ENCODE results near the gene ZDHHC14.
A peak's percentile ranks its signal among the peaks of the same experiment; 100 is the strongest.

The ZDHHC14 gene

DNA sequence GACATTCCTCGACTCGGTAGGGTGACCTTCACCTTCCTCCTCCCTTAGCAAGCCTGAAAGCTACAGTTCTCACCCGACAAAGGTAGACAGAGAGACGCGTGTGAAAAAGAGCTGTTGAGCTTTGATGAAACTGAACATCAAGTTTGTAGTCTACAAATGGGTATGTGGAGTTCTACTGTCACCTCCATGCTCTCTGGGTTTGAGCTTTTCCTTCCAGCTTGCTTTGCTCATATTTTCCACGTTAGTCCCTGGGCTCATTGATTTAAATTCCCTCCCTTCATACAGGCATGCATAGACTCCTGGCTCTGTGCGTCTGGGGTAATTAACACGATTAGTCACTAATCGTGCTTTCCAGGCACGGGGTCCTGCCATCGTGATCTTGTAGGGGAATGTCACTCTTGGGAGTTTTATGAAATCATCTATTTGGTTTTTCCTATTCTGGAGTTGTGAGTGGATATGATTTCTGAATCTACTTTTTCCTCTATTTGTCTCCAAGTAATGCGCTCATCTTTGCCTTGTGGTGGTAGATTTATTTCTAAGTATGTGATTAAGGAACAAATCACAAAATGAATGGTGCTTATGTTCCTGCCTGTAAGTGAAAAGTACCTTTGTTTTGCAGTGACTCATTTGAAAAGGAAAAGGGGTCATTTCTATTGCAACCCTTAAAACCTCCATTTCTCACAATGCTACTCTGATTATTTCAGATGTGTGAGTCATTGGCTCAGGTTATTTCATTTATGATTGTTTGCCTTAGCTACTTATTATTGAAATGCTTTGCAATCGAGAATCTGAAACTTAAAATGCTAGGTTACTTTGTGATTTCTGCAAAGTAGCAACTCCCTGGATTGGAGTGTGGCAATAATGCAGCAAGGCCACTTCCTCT, 154.6 kb downstream of the ZDHHC14 start:
- TF ChIP-seq, protein P1, sequence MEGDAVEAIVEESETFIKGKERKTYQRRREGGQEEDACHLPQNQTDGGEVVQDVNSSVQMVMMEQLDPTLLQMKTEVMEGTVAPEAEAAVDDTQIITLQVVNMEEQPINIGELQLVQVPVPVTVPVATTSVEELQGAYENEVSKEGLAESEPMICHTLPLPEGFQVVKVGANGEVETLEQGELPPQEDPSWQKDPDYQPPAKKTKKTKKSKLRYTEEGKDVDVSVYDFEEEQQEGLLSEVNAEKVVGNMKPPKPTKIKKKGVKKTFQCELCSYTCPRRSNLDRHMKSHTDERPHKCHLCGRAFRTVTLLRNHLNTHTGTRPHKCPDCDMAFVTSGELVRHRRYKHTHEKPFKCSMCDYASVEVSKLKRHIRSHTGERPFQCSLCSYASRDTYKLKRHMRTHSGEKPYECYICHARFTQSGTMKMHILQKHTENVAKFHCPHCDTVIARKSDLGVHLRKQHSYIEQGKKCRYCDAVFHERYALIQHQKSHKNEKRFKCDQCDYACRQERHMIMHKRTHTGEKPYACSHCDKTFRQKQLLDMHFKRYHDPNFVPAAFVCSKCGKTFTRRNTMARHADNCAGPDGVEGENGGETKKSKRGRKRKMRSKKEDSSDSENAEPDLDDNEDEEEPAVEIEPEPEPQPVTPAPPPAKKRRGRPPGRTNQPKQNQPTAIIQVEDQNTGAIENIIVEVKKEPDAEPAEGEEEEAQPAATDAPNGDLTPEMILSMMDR (IDR thresholded peaks at IDR 0.05; ENCODE audit: insufficient read depth, low read depth, low read length, missing control alignments): no peak
- no peak overlapping the region for H3K4me3 ChIP-seq (ENCODE audit: low read depth, low read length)
- peak; percentile 84 for DNase-seq (ENCODE audit: low read depth)

DNA sequence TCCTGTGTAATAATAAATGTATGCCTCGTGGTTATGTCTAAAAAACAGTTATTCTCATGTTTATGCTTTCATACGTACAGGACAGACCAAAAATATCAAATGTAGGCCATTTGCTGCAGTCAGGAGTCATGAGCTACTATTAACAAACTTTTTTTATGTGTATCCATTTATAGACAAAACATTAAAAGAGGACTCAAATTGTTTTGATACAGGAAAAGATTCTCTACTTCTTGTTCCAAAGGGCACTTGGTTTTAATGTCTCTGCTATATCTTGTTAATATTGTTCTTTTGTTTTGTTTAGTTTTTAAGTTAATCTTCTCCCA, 155.2 kb downstream of the ZDHHC14 start:
- TF ChIP-seq, protein P1 (IDR thresholded peaks at IDR 0.05; ENCODE audit: insufficient read depth, low read depth, low read length, missing control alignments): no peak
- no peak overlapping the region for H3K4me3 ChIP-seq (ENCODE audit: low read depth, low read length)
- no peak for DNase-seq (ENCODE audit: low read depth)

DNA sequence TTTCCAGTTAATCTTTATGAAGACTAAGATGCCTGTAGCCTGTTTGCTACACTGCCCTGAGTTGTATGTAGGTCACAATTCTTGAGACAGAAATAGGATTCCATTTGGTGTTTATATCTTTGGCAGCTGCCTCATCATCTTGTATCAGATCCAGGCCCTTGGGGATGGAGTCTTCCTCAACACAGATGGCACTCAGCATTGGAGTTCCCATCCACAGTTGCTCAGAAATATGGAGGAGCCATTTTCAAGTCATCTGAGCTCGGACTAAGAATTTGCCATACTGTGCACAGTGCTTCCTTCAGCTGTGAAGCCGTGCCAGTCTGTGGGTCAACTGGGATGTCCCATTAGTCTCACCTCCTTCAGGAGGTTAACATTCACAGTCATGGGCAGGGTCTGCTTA, 156.6 kb downstream of the ZDHHC14 start:
- no peak overlapping the region for H3K4me3 ChIP-seq (ENCODE audit: low read depth, low read length)
- DNase-seq (ENCODE audit: low read depth): no peak

DNA sequence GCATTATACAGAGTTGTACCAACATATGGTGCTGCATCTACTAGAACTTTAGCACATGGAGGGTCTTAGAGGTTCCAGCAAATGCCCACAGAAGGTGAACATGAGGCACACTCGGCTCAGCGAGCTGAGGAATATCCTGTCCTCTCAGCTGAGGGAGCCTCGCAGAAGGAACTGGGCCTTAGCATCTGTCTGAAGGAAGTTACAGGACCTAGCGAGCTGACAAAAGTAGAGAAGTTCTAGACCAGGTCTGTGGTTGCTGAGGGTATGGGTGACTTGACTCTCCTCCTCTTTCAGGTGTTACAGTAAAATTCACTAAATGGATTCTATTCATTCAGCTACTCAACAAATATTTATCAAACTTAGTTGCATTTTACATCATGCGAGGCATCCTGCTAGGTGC, 157.2 kb downstream of the ZDHHC14 start:
- DNase-seq (ENCODE audit: low read depth): peak; percentile 67
- H3K4me3 ChIP-seq (ENCODE audit: low read depth, low read length): no peak overlapping the region
- TF ChIP-seq, protein P1 (IDR thresholded peaks at IDR 0.05; ENCODE audit: insufficient read depth, low read depth, low read length, missing control alignments): no peak

More for the DNA sequence above, 156.6 kb downstream of the ZDHHC14 start:
- TF ChIP-seq, protein P1 (IDR thresholded peaks at IDR 0.05; ENCODE audit: insufficient read depth, low read depth, low read length, missing control alignments): no peak

DNA sequence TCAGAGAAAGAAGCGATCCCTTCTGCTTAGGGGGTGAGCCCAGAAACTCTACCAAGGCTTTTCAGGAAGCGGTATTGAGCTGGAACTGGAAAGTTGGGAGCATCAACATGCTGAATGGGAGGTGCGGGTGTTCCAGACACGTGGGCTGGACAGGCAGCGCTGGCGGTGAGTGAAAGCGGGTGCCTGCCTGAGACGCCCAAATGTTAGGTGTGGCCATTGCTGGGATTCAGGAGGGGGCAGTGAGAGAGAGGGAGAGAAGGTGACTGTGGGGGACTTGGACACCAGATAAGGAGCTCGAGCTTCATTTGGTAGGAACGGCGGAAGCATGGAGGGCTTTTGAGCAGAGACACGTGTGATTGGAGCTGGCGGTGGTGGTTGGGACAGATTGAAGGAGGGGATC, 157.7 kb downstream of the ZDHHC14 start:
- TF ChIP-seq, protein P1 (IDR thresholded peaks at IDR 0.05; ENCODE audit: insufficient read depth, low read depth, low read length, missing control alignments): no peak
- no peak for DNase-seq (ENCODE audit: low read depth)
- no peak overlapping the region for H3K4me3 ChIP-seq (ENCODE audit: low read depth, low read length)

DNA sequence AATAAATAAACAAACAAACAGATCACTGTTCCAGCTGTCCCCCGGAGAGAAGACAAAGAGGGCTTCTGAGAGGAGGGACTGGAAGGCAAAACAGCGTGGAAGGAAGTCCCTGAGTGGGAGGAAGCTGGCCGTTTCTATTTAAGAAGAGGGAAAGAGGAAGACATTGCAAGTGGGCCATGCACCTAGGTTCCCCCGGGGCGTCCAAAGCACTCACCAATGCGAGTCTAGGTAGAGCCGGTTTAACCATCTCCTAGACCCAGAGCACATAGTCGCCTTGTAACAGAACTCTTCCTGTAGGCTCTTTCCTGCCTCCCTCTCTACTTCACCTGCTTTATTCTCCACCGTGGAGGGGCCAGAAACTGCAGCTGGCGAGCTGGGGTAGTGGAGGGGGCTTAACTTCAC, 158.4 kb downstream of the ZDHHC14 start:
- TF ChIP-seq, protein P1 (IDR thresholded peaks at IDR 0.05; ENCODE audit: insufficient read depth, low read depth, low read length, missing control alignments): no peak
- DNase-seq (ENCODE audit: low read depth): no peak
- no peak overlapping the region for H3K4me3 ChIP-seq (ENCODE audit: low read depth, low read length)

Measured in GM12865 (cell line).